PC-3 (cell line): ENCODE data around the gene PTRH1. TPM values are rescaled to one million over a fixed set of nuclear protein-coding genes. Genes with fewer than 3 reads are reported as not detected.

Experiments
- ATAC-seq: fragments of 200-7000 bp; cut with Tn5 transposase; 2 replicates; pipeline ENCODE4 v1.9.1; 2020; ENCODE audit warnings: mild to moderate bottlenecking, moderate library complexity
- BruUV-seq: library from RNA; stranded (reverse); fragments of 400-500 nt; replicated peaks from 2 replicates; lab custom pipeline; 2021; lab: Mats Ljungman, UMichigan
- CTCF ChIA-PET: fragments of 300-600 bp; sonication (Branson Sonifier 250); formaldehyde crosslinking; loops from one replicate; lab custom pipeline; 2022; ENCODE audit warnings: antibody characterized with exemption; lab: Charles Lee
- POLR2A ChIA-PET: fragments of 300-600 bp; sonication (Branson Sonifier 250); formaldehyde crosslinking; loops from one replicate; lab custom pipeline; 2022; ENCODE audit warnings: antibody characterized with exemption; ENCODE audit not compliant: unreplicated experiment; lab: Charles Lee
- DNase-seq: peaks from one replicate; pipeline ENCODE4 v3.0.0-alpha.2; 2015
- H2AFZ ChIP-seq: fragments of 300-600 bp; sonication (generic); 2 replicates; pipeline ENCODE4 v1.6.0; 2016; ENCODE audit warnings: antibody characterized with exemption, low read length
- H3F3A ChIP-seq: fragments of 300-600 bp; sonication (generic); one replicate; pipeline ENCODE4 v1.6.0; 2017; ENCODE audit warnings: antibody characterized with exemption, low read length, control low read depth, mild to moderate bottlenecking; ENCODE audit not compliant: unreplicated experiment
- H3K27ac ChIP-seq: fragments of 300-600 bp; sonication (generic); 2 replicates; pipeline ENCODE4 v1.5.1; 2016; ENCODE audit warnings: mild to moderate bottlenecking, low read length
- H3K27me3 ChIP-seq: fragments of 300-600 bp; sonication (generic); 2 replicates; pipeline ENCODE4 v1.6.1; 2016; ENCODE audit warnings: low read length, mixed read lengths
- H3K36me3 ChIP-seq: fragments of 300-600 bp; sonication (generic); 2 replicates; pipeline ENCODE4 v1.6.1; 2016; ENCODE audit warnings: low read depth, mixed run types, low read length, mixed read lengths
- H3K4me1 ChIP-seq: fragments of 300-600 bp; sonication (generic); 2 replicates; pipeline ENCODE4 v1.5.1; 2016; ENCODE audit warnings: low read length; ENCODE audit not compliant: insufficient read depth
- H3K4me2 ChIP-seq: fragments of 300-600 bp; sonication (generic); 2 replicates; pipeline ENCODE4 v1.6.0; 2016; ENCODE audit warnings: low read length
- H3K4me3 ChIP-seq: fragments of 300-600 bp; sonication (generic); 2 replicates; pipeline ENCODE4 v1.5.1; 2016; ENCODE audit warnings: mild to moderate bottlenecking, low read length, mixed read lengths
- H3K79me2 ChIP-seq: fragments of 300-600 bp; sonication (generic); 2 replicates; pipeline ENCODE4 v1.6.1; 2017; ENCODE audit warnings: low read length, mixed read lengths
- H3K9ac ChIP-seq: fragments of 300-600 bp; sonication (generic); 2 replicates; pipeline ENCODE4 v1.6.0; 2016; ENCODE audit warnings: mild to moderate bottlenecking, low read length
- H3K9me2 ChIP-seq: fragments of 300-600 bp; sonication (generic); replicated peaks from 2 replicates; pipeline ENCODE4 v1.6.1; 2016; ENCODE audit warnings: mixed run types, low read length, mixed read lengths
- H3K9me3 ChIP-seq: fragments of 300-600 bp; sonication (generic); 2 replicates; pipeline ENCODE4 v1.6.1; 2016; ENCODE audit warnings: low read length, mixed read lengths
- H4K20me1 ChIP-seq: fragments of 300-600 bp; sonication (generic); 2 replicates; pipeline ENCODE4 v1.6.1; 2016; ENCODE audit warnings: low read length, mixed read lengths
- EZH2 ChIP-seq: fragments of 300-600 bp; sonication (generic); IDR thresholded peaks from one replicate; pipeline ENCODE4 v1.6.1; 2017; ENCODE audit warnings: antibody characterized with exemption, mild to moderate bottlenecking, low read length; ENCODE audit not compliant: unreplicated experiment
- EZH2phosphoT487 ChIP-seq: fragments of 300-600 bp; sonication (generic); IDR thresholded peaks from 2 replicates; pipeline ENCODE4 v1.6.1; 2018; ENCODE audit warnings: mild to moderate bottlenecking, antibody characterized with exemption, low read length, borderline replicate concordance
- intact Hi-C: fragments of 100-400 bp; cut with micrococcal nuclease; formaldehyde crosslinking; loops from 2 replicates; pipeline ENCODE4 v1.9.0; 2023
- total RNA-seq: library from RNA; depleted of rRNA; stranded (reverse); fragments of >200 nt; gene quantifications from 2 replicates; pipeline ENCODE4 v1.2.3, GENCODE V29; 2014
- TF ChIP-seq, protein P1 (sequence below): fragments of 300-600 bp; sonication (generic); conservative IDR thresholded peaks from 2 replicates; pipeline ENCODE4 v1.5.1; 2017; ENCODE audit warnings: antibody characterized with exemption, low read depth, mild to moderate bottlenecking, low read length

PTRH1 gene
- total RNA-seq, 1 experiment from 2014 or later: 45.3 TPM

DNA sequence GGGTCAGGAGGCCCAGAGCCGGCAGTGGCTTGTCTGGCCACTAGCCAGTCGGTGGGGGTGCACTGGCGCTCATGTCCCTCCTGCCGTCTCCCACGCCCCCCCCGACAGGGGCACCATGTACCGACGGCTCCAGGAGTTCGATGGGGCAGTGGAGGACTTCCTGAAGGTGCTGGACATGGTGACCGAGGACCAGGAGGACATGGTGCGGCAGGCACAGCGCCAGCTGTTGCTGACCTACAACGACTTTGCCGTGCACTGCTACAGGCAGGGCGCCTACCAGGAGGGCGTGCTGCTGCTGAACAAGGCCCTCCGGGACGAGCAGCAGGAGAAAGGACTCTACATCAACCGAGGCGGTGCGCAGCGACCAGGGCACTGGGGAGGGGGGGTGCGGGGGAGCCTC is 8.5 kb upstream of the PTRH1 start:
- DNase-seq (no peak), ATAC-seq (no peak)
- Histone ChIP-seq H3K27me3 (no peaks in the 10 kb centered on the region), H3K79me2 (no peaks in the 10 kb centered on the region), H3F3A (no peaks in the 10 kb centered on the region), H2AFZ (no peak overlapping the region), H3K27ac (no peak overlapping the region), H3K4me3 (no peak overlapping the region), H3K4me2 (0 out of 2 replicates have a peak overlapping the region, but pooled peaks have one; percentile 54), H3K4me1 (peaks cover 26% of the 10 kb centered on the region), H4K20me1 (no peaks in the 10 kb centered on the region), H3K9me2 (no peaks in the 10 kb centered on the region), H3K9me3 (no peaks in the 10 kb centered on the region), H3K9ac (no peak overlapping the region), H3K36me3 (no peaks in the 10 kb centered on the region)
- no TSS peak for BruUV-seq
- ChIA-PET CTCF (interaction anchor here (0.6 to 1.0 kb wide), 2 partner anchors 11 to 62 kb away, joined by 5 to 6 read pairs; partner anchors contain the start of genes CDK9 and TOR2A), POLR2A (no interaction called here)
- intact Hi-C loops: no loop called here
- TF ChIP-seq, protein P1, sequence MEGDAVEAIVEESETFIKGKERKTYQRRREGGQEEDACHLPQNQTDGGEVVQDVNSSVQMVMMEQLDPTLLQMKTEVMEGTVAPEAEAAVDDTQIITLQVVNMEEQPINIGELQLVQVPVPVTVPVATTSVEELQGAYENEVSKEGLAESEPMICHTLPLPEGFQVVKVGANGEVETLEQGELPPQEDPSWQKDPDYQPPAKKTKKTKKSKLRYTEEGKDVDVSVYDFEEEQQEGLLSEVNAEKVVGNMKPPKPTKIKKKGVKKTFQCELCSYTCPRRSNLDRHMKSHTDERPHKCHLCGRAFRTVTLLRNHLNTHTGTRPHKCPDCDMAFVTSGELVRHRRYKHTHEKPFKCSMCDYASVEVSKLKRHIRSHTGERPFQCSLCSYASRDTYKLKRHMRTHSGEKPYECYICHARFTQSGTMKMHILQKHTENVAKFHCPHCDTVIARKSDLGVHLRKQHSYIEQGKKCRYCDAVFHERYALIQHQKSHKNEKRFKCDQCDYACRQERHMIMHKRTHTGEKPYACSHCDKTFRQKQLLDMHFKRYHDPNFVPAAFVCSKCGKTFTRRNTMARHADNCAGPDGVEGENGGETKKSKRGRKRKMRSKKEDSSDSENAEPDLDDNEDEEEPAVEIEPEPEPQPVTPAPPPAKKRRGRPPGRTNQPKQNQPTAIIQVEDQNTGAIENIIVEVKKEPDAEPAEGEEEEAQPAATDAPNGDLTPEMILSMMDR: no peak
- no peak for TF ChIP-seq EZH2phosphoT487
- no peak for TF ChIP-seq EZH2

DNA sequence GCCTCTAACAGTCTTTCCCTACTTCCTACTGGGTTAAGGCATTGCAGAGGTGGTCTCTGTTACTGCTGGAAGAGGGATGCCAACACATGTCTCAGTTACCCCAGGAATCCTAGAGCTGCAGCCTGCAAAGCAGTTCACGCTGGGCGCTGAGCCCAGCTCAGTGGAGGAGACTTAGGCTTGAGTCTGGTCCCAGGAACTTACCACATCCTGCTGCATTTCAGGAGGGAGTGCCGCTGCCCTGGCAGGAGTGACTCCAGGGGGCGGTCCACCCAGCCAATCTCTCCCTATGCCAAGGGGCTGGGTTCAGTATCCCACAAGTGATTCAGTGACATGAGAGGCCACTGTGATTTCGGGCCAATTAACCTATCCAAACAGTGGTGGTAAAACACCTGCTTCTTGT is 8.0 kb upstream of the PTRH1 start:
- BruUV-seq: no TSS peak
- intact Hi-C loops: no loop called here
- H3K36me3 ChIP-seq: no peaks in the 10 kb centered on the region
- ChIA-PET POLR2A (no interaction called here), CTCF (interaction anchor here (0.6 to 1.0 kb wide), 3 partner anchors 11 to 291 kb away, joined by 3 to 6 read pairs (median 5); partner anchors contain the start of genes CDK9 and TOR2A)
- H3K27ac ChIP-seq: no peak overlapping the region
- no peak overlapping the region for H3K9ac ChIP-seq
- no peak for TF ChIP-seq EZH2phosphoT487
- TF ChIP-seq, protein P1: no peak
- no peak for TF ChIP-seq EZH2
- no peaks in the 10 kb centered on the region for H3K9me2 ChIP-seq
- ATAC-seq (peak; percentile 80), DNase-seq (peak; percentile 74)
- H3K9me3 ChIP-seq: no peaks in the 10 kb centered on the region
- no peaks in the 10 kb centered on the region for H3K79me2 ChIP-seq
- H3K27me3 ChIP-seq: no peaks in the 10 kb centered on the region
- no peak overlapping the region for H2AFZ ChIP-seq
- no peak overlapping the region for H3K4me3 ChIP-seq
- H3F3A ChIP-seq: no peaks in the 10 kb centered on the region
- H4K20me1 ChIP-seq: no peaks in the 10 kb centered on the region
- H3K4me2 ChIP-seq: peak overlapping the region; percentile 54
- peaks cover 26% of the 10 kb centered on the region for H3K4me1 ChIP-seq

DNA sequence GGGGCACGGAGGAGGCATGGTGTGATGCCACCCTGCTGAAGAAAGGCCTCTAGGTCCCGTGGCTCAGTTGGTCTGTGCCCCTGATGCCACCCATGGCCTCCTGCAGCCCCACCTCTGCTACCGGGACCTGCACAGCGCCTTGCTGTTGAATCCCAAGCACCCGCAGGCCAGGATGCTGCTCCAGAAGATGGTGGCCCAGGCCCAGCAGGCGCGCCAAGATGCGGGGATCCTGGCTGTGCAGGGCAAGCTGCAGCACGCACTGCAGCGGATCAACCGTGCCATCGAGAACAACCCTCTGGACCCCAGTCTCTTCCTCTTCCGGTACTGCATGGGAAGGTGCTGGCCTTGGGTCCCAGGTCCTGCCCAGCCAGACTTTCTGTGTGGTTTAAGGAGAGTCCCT is 7.5 kb upstream of the PTRH1 start:
- Histone ChIP-seq H3K9me2 (no peaks in the 10 kb centered on the region), H3K4me3 (no peak overlapping the region), H3F3A (no peaks in the 10 kb centered on the region), H3K4me2 (peak overlapping the region; percentile 54), H3K27me3 (no peaks in the 10 kb centered on the region), H3K9ac (no peak overlapping the region), H3K9me3 (no peaks in the 10 kb centered on the region), H2AFZ (no peak overlapping the region), H3K4me1 (peaks cover 26% of the 10 kb centered on the region), H3K27ac (no peak overlapping the region), H3K36me3 (no peaks in the 10 kb centered on the region), H3K79me2 (no peaks in the 10 kb centered on the region), H4K20me1 (no peaks in the 10 kb centered on the region)
- TF ChIP-seq EZH2phosphoT487 (no peak), EZH2 (no peak)
- TF ChIP-seq, protein P1: no peak
- ChIA-PET POLR2A (no interaction called here), CTCF (interaction anchor here (0.6 to 1.0 kb wide), 2 partner anchors 12 to 291 kb away, joined by 3 to 5 read pairs; partner anchors contain the start of gene TOR2A)
- intact Hi-C loops: no loop called here
- ATAC-seq: no peak
- no peak for DNase-seq
- BruUV-seq: no TSS peak
